NCI-H510A (cell line): ENCODE results near the gene RHBDL1.
A peak's percentile ranks its signal among the peaks of the same experiment; 100 is the strongest.

Source experiments
- DNase-seq: peaks from one replicate; lab custom pipeline; 2025; lab: John Stamatoyannopoulos, UW

The RHBDL1 gene

DNA sequence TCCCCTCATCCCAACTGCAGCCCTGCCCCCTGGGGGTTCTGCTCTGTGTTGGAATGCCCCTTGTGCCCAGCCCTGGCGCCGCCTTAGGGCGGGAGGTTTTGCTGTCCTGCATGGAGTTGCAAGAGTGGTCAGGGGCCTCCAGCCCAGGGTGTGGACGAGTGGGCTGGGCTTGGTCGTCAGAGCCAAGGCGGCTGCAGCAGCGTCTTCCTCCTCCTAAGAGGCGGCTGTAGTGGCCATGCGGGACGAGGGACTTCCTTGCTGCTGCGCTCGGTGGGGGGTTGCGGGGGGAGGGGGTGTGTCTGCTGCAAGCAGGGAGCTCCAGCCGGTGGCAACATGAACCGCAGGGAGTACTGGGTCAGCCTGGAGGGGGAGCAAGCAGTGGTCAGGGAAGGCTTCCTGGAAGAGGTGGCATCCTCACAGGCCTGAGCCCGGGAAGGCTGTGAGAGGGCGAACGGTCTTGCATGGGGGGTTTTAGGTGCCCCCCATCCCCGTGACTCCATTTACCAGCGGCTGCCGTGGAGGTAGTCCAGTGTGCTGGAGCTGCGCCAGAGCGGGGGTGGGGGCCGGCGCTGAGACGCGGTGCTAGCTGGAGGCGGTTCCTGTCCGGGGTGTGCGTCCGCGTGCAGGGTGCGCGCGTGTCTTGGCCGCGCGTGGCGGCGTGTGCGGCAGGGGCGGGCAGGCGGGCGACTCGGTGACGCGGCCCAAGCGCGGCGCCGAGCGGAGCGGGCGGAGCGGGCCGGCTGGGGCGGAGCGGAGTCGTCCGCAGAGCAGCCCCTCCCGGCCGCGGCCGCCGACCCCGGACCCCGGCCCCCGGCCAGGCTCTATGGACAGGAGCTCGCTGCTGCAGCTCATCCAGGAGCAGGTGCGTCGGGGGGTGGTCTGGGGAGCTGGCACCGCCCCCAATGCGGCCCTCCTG is at the start of gene RHBDL1:
RHBDL1 (plus strand) TSS at position 704 of the 916 bp plus-strand sequence; CDS start at position 824, 120 bp downstream.
- no peak for DNase-seq

DNA sequence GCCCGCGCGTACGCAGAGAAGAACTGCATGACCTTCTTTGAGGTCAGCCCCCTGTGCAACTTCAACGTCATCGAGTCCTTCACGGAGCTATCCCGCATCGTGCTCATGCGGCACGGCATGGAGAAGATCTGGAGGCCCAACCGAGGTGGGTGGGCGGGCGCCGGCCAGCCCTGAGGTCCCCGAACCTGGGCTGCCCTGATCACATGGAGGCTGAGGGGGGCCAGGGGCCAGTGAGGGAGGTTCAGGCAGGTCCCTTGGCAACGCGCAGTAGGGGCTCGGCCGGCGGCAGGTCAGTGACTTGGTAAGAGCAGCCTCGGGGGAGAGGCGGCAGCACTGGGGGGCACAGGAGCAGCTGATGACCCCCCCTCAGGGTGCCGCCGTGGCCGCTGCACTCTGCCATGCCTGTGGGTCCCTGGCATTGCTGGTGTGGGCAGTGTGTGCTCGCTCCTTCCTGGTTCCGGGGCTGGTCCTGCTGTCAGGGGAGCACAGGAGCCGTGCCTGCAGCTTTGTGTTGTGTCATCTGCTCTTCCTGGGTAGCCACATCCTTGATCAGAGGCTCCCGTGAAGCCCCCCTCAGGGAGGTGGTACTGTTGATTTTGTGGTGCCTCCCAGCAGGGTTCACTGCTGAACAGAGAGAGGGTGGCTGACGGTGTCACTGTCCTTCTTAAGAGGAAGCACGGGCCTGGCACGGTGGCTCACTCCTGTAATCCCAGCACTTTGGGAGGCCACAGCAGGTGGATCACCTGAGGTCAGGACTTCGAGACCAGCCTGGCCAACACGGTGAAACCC is 49.3 kb upstream of the RHBDL1 start:
- no peak for DNase-seq

DNA sequence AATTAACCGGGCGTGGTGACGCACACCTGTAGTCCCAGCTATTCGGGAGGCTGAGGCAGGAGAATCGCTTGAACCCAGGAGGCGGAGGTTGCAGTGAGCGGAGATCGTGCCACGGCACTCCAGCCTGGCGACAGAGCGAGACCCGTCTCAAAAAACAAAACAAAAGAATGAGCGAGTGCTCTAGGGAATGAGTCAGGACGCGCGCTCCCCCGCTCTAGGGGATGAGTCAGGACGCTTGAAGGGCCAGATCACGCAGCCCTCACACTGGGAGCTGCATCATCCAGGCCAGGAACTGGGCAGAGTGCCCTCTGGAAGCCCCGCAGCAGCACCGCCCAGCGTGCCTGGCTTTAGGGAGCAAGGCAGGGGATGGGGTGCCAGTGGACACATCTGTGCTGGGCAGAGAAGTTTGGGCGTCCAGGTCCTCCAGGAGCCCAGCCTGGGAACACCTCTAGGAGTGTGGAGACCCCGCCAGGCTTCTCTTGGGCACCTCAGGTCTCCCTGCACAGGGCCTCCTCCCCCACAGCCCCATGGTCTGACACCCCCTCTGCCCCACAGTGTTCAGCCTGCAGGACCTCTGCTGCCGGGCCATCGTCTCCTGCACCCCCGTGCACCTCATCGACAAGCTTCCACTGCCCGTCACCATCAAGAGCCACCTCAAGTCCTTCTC is 48.6 kb upstream of the RHBDL1 start:
- DNase-seq, result no peak

DNA sequence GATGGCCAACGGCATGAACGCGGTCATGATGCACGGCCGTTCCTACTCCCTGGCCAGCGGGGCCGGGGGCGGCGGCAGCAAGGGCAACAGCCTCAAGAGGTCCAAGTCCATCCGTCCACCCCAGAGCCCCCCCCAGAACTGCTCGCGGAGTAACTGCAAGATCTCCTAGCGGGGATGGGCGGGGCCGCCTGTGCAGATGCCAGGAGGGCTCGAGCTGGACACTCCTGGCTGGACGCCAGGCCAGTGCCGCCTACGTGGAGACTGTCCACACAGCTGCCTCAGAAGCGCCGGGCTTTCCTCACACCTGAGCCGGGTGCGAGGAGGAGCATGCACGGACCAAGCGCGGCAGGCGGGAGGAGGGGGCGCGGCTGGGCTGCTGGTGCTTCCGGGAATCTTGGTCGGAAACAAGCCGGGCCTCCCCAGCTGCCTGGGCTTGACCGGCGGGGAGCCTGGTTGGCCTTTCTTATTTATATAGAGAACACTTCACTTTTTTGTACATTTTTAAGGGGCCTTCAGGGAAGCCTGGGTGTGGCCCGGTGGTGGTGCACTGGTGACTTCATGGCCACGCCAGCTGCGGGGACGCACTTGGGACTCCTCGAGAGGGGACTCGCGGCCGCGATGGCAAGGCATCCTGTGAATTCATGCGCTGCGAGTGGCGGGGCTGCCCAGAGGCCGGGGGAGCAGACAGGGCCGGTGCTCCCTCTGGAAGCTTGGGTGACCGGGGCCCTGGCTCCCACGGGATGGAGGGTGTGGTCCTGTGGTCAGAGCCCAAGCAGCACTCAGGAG is 47.8 kb upstream of the RHBDL1 start:
- DNase-seq, result no peak

DNA sequence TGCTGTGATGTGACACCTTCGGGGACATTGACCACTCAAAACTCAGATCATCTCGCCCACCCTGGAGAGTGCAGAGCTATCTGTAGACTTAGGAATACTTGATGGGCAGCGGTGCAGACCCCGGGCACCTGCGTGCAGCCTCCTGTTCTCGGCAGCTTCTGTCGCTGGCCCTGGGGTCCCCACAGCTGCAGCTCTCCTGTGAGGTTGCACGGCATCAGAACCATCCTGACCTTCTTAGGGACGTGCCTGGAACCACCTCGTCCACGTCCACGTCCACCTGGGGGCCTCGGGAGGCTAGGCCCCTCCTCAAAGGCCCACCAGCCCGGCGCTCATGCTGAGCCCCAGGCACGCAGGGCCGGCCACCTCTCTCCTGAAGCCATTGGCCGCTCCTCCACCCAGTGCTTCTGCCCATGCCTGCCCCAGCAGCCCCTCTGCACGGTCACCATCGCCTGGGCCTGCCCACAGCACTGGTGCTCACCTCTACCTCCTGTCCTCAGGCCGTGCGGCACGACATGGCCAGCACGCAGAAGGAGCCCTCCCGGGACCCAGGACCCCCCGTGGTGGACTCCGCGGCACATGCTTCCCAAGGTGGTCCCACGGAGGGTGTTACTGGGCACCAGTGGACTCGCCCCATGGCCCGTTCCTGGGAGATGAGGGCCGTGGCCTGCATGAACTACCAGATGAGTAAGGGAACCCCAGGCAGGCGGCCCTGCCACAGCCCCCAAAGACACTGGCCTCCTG is 47.0 kb upstream of the RHBDL1 start:
- DNase-seq, result no peak

DNA sequence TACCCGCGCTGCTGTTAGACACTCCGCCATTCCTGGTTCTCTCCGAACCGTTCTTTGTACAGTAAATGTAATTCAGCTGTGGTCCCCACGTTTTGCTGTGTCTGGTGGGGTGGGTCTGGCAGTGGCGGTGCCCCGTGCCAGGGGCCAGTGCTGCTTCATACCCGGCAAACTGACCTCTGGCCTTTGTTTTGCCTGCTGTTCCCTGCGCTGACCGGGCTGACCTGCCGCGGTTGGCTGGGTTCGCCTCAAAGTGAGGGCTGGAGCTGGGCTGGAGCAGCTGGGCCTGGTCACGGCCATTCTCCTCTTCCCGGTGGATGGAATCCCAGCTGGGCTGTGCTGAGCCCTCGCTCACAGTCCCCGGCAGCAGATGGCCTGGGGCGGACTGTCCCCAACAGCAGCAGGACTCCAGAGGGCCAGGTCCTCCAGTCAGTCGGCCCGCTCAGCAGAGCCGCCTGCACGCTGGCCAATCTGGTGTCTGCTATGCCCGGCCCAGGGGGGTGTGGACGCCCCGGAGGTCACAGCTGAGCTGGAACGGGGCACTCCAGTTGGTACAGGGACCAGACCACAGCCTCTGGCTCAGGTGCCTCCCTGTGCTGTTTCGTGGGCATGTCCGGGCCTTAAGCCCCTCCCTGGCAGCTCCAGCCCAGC is 46.2 kb upstream of the RHBDL1 start:
- no peak for DNase-seq

DNA sequence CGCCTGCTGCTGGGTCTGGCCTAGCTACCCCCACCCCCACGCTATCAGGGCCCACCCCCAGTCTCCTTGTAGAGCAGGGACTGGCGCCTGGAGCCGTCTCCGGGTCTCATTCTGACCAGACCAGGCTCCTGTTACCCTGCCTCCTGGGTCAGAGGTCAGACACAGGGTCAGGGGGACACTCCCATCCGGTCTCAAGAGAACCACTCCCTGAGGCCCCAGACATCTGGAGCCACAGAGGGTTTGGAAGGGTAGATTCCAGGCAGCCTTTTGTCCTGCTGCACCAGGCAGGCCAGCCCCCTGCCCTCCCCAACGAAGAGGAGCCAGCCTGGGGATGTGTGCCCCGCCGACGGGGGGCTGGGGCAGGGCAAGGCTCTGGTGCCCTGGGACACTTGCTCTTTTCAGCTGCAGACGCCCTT is 45.6 kb upstream of the RHBDL1 start:
- DNase-seq, result no peak

DNA sequence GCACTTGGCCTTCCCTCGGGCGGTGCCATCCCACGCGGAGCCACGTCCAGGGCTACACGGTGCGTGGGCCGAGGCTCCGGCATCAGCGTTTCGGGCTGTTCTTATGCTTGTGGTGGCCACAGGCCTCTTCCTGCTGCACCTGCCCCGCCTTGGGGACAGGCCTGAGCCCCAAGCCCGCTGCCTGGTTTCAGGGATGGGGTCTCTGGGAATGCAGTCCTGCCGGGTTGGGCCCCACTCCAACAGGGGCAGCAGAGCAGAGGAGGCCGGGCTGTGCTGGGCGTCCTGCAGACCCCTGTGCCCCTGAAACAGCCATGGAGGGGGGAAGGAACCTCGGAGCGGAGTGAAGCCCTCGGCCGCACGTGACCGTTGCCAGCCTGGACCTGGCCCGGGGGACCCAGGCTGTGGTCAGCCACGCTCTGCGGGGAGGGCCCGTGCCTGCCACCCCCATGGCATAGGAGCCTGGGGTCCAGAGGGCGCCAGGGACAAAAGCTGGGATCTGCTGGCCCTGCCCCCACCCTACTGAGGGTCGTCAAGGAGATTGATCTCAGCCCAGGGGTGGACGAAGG is 45.1 kb upstream of the RHBDL1 start:
- no peak for DNase-seq

DNA sequence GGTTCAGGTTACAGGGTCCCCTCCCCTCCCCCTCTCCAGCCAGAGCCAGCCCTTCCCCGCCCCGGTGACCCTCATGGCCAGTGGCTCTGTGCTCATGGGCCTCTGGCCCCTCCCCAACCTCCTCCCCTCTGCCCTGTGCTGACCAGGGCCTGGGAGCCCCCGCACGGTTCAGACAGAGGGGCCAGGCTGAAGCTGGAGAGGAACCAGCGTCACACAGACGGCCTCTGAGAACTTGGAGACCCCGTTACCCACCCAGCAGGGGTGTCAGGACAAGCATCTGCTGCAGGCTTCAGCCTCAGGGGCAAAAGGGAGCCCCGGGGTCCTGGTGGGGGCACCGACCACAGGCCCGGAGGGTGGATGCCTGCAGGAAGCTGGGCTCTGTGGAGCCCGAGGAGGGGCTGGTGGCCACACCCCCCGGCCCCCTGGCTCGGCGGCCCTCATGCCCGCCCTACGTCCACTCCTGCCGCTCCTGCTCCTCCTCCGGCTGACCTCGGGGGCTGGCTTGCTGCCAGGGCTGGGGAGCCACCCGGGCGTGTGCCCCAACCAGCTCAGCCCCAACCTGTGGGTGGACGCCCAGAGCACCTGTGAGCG is 44.6 kb upstream of the RHBDL1 start, which contains the start of gene WFIKKN1:
WFIKKN1 (plus strand) TSS at position 171 of the 591 bp plus-strand sequence; CDS start at position 440, 269 bp downstream.
- DNase-seq, result no peak

DNA sequence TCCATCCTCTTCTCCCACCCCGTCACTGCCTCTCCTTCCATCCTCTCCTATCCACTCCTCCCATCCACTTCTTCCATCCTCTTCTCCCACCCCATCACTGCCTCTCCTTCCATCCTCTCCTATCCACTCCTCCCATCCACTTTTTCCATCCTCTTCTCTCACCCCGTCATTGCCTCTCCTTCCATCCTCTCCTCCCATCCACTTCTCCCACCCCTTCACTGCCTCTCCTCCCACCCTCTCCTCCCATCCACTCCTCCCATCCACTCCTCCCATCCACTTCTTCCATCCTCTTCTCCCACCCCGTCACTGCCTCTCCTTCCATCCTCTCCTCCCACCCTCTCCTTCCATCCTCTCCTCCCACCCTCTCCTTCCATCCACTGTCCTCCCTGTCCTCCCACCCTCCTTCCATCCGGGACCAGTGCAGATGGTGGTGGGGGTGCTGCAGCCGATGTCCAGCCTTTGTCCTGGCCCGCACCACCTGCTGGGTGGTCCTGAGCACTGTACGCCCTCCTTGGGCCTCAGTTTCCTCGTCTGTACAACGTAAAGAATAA is 43.6 kb upstream of the RHBDL1 start:
- no peak for DNase-seq

DNA sequence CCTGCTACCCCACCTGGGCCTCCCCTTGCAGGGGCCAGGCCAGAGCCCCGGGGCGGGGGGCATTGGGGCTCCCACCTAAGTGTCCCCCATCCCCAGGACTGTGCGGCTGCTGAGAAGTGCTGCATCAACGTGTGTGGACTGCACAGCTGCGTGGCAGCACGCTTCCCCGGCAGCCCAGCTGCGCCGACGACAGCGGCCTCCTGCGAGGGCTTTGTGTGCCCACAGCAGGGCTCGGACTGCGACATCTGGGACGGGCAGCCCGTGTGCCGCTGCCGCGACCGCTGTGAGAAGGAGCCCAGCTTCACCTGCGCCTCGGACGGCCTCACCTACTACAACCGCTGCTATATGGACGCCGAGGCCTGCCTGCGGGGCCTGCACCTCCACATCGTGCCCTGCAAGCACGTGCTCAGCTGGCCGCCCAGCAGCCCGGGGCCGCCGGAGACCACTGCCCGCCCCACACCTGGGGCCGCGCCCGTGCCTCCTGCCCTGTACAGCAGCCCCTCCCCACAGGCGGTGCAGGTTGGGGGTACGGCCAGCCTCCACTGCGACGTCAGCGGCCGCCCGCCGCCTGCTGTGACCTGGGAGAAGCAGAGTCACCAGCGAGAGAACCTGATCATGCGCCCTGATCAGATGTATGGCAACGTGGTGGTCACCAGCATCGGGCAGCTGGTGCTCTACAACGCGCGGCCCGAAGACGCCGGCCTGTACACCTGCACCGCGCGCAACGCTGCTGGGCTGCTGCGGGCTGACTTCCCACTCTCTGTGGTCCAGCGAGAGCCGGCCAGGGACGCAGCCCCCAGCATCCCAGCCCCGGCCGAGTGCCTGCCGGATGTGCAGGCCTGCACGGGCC is 42.8 kb upstream of the RHBDL1 start:
- no peak for DNase-seq

DNA sequence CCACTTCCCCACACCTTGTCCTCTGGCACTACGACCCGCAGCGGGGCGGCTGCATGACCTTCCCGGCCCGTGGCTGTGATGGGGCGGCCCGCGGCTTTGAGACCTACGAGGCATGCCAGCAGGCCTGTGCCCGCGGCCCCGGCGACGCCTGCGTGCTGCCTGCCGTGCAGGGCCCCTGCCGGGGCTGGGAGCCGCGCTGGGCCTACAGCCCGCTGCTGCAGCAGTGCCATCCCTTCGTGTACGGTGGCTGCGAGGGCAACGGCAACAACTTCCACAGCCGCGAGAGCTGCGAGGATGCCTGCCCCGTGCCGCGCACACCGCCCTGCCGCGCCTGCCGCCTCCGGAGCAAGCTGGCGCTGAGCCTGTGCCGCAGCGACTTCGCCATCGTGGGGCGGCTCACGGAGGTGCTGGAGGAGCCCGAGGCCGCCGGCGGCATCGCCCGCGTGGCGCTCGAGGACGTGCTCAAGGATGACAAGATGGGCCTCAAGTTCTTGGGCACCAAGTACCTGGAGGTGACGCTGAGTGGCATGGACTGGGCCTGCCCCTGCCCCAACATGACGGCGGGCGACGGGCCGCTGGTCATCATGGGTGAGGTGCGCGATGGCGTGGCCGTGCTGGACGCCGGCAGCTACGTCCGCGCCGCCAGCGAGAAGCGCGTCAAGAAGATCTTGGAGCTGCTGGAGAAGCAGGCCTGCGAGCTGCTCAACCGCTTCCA is 42.0 kb upstream of the RHBDL1 start:
- DNase-seq, result no peak

DNA sequence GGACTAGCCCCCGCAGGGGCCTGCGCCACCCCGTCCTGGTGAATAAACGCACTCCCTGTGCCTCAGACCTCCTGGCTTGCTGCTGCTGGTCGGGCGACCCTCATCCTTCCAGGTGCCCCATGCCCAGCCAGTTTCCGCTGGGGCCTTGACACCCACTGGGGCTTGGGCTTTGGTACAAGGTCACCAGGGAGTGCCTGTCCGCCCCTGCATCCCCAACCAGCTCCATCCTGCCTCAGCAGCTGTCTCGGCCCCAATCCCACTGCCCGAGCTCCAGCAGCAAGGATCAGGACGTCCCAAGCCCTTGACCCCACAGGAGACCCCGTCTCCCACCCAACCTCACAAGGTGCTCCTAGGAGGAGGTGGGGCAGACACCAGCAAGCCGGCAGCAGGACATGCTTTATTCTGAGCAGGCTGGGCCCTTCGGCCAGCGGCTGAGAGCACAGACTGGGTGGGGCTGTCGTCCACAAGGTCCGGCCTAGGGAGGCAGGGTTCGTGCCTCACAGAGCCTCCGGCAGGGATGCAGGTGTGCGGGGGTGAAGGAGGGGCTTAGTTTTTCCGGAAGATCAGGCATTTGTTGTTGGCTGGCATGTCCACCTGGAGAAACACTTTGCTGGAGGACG is 41.3 kb upstream of the RHBDL1 start:
- no peak for DNase-seq

DNA sequence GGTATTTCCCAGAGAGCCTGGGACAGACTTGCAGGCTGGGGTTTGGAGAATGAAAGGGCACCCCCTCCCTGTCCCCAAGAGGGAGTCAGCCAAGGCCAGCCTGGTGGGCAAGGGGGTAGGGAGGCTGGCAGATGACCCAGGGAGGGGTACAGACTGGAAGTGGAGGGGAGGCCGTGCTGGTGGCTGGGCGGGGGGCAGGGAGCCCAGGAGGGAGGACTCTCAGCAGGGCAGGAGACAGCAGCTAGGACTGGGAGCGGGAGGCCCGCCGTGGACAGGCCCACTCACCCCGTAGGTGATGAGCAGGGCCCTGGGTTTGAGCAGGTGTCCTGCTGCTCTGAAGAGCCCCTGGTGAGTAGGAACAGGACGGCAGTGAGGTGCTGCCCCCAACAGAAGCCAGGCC is 40.5 kb upstream of the RHBDL1 start:
- no peak for DNase-seq

DNA sequence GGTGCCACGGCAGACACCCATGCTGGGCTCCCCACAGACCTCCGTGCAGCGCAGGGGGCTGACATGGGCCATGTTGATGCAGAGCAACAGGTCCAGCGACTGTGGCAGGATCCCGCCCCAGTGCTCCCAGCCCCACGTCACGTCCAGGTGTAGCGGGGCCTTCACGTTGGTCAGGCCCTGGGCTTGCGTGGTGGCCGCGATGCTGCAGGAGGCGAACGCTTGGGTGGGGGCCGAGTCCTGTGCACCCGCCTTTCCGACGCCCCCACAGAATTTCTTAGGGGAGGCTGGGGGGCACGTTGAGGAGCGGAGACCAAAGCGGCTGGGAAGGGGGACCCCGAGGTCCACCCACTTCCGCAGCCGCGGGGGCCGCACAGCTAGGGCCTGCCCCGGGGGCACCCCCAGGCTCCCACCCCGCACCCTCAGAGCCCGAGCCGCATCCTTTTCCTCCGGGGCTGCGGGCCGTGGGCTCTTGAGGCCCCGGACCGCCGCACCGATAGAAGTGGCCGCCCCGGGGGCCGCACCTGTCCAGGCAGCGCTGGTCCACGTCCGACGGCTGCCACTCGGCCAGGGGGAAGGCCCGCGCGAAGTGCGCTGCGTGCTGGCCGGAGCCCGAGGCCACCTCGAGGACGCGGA is 39.8 kb upstream of the RHBDL1 start:
- no peak for DNase-seq

DNA sequence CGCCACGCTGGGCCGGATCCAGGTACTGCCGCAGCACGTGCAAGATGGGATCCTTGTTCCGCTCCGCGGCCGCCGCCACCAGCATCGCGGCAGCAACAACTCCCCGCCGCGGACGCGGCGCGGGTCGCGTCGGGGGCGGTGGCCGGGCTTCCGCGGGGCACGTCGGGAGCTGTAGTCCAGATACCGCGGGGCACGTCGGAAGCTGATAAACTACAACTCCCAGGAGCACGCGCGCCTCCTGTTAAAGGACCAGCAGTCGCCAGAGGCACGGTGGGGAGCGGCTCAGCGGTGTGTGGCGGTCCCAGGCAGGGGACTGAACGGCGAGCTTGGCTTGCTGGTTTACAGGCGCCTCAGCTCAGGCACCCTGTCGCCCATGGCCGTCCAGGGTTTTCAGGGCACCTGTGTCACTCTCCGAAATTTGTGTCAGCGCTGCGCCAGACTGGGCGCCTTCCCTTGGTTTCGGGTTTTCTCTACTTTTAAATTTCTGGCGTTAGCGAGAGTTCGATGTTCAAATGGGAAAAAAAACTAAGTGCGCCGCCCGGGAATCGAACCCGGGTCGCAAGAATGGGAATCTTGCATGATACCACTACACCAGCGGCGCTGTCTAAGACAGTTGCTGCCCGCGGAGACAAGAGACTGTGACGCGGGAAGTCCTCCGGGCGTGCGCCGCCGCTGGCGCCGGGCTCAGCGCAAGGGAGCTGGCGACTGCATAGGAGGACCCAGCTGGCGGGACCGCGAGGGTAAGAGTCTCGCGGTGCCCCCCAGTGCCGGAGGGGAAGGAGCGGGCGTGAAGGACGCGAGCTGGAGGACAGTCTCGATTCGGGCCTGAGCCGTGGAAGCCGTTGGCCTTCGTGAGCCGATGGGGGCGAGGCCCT is 39.0 kb upstream of the RHBDL1 start, which contains the start of gene METTL26:
METTL26 (minus strand) TSS at position 100 of the 875 bp plus-strand sequence; CDS start at position 85, 15 bp downstream.
- peak; percentile 68 for DNase-seq
